NB4 (cell line): ENCODE measurements around the gene ANKS1A.

Experiments
- CTCF ChIP-seq: IDR thresholded peaks from one replicate; pipeline ENCODE4 v1.5.1; 2012; ENCODE audit warnings: low read depth, low read length
- MAX ChIP-seq: IDR thresholded peaks from 2 replicates; pipeline ENCODE4 v1.6.1; 2011; ENCODE audit warnings: low read depth, low read length

- TF ChIP-seq MAX = no peak
- TF ChIP-seq CTCF = no peak
These were observed 90.2 kb downstream of the ANKS1A start for GRCh38 chr6:34979218-34979617.
